Astrocyte (in vitro differentiated cells and primary cell): ENCODE data around the gene N4BP2.

Source experiments
- EZH2 ChIP-seq: IDR thresholded peaks from 2 replicates; pipeline ENCODE4 v1.6.1; 2012; ENCODE audit warnings: mild to moderate bottlenecking, low read length, inconsistent platforms; ENCODE audit not compliant: insufficient read depth
- TF ChIP-seq, protein P1 (sequence below): IDR thresholded peaks from 2 replicates; pipeline ENCODE4 v1.5.1; 2011; ENCODE audit warnings: low read depth, mild to moderate bottlenecking, inconsistent platforms, low read length, moderate library complexity; ENCODE audit not compliant: insufficient read depth

DNA sequence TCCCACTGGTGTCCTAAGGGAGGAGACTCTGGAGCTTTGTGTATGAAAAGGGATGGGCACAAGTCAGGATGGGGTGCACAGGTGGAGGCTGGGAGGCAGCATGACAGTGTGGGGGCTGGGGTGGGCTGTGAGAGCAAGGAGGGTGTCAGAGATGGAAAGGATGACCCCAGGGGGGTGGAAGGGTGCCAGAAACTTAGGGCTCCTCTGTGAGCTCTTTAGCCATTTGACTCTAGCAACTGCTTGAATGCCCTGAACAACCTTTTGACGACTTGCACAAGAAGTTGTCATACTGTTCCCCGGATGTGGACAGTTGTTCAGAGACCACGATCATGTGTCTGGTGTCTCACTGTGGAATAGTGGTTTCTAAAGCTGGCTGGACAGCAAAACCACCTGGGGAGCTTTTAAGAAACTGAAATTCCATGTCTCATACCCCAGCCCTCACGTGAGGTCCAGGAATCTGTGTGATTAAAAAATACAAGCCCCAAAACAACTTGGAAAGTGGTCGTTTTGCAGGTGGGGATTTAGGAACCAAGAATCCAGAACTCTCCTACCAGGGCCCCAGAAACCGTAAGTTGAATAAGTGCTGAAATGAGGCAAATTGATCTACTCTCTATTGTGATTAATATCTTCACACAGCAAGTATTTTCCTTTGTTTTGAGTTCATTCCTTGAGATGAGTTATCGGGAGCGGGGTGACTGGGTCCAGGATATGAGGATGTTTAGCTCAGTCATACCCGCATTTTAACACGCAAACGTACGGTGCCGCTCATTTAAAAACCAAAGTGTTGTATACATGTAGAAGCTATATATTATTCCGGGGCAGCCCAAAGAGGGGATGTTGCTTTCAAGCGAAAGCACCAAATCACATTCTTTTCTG, 143.6 kb downstream of the N4BP2 start:
- TF ChIP-seq, protein P1, sequence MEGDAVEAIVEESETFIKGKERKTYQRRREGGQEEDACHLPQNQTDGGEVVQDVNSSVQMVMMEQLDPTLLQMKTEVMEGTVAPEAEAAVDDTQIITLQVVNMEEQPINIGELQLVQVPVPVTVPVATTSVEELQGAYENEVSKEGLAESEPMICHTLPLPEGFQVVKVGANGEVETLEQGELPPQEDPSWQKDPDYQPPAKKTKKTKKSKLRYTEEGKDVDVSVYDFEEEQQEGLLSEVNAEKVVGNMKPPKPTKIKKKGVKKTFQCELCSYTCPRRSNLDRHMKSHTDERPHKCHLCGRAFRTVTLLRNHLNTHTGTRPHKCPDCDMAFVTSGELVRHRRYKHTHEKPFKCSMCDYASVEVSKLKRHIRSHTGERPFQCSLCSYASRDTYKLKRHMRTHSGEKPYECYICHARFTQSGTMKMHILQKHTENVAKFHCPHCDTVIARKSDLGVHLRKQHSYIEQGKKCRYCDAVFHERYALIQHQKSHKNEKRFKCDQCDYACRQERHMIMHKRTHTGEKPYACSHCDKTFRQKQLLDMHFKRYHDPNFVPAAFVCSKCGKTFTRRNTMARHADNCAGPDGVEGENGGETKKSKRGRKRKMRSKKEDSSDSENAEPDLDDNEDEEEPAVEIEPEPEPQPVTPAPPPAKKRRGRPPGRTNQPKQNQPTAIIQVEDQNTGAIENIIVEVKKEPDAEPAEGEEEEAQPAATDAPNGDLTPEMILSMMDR: no peak
- no peak for TF ChIP-seq EZH2
